ENCODE measurements around the gene TMC3. TPM values are rescaled to one million over a fixed set of nuclear protein-coding genes. Genes with fewer than 3 reads are reported as not detected.

TMC3 gene
- under 1 TPM in 1 of 6 experiments, not detected in 5; 0.11 TPM for total RNA-seq
- long read RNA-seq = 0 reads

GRCh38 chr15:81373775-81374395, at the start of gene TMC3:
TSS of gene TMC3 (minus strand) at chr15:81374213. CDS start at chr15:81374077, 136 bp downstream.
- 60% methylated on average over 6 of the region's 11 CpGs for WGBS (ENCODE audit: insufficient coverage, low coverage, low lambda C conversion rate, missing lambda C conversion rate)
- no peak within 1 kb of the TSS for H3K4me3 ChIP-seq
- H3K36me3 ChIP-seq = no peaks in the 10 kb centered on the region
- H3K9me3 ChIP-seq = no peaks in the 10 kb centered on the region
- no peak for DNase-seq
- intact Hi-C loops (cut with DNase I) = no loop called here
- TF ChIP-seq CTCF (IDR thresholded peaks at IDR 0.05) = no peak
- no peak for TF ChIP-seq POLR2A (IDR thresholded peaks at IDR 0.05)
- H3K27me3 ChIP-seq = no peaks in the 10 kb centered on the region
- H3K4me1 ChIP-seq = peaks cover 0 to 6% (median 0%) of the 10 kb centered on the region in 4 donors
- no peak for ATAC-seq
- H3K27ac ChIP-seq = no peak within 1 kb of the TSS

- DNase-seq (no peak), ATAC-seq (no peak)
- WGBS (ENCODE audit: insufficient coverage, low coverage, low lambda C conversion rate, missing lambda C conversion rate) = 100% methylated on average over 1 of the region's 1 CpG
- TF ChIP-seq POLR2A (IDR thresholded peaks at IDR 0.05) = no peak
- no peak for TF ChIP-seq CTCF (IDR thresholded peaks at IDR 0.05)
- intact Hi-C loops (cut with DNase I) = no loop called here
- no peaks in the 10 kb centered on the region for H3K9me3 ChIP-seq
- no peak overlapping the region for H3K4me3 ChIP-seq
- no peak overlapping the region for H3K27ac ChIP-seq
- no peaks in the 10 kb centered on the region for H3K36me3 ChIP-seq
- no peaks in the 10 kb centered on the region for H3K4me1 ChIP-seq
- no peaks in the 10 kb centered on the region for H3K27me3 ChIP-seq
Measured at GRCh38 chr15:81421461-81421860, 47.4 kb upstream of the TMC3 start.

- Histone ChIP-seq H3K9me3 (no peaks in the 10 kb centered on the region), H3K27me3 (no peaks in the 10 kb centered on the region), H3K4me3 (no peak overlapping the region), H3K4me1 (no peaks in the 10 kb centered on the region), H3K36me3 (no peaks in the 10 kb centered on the region), H3K27ac (no peak overlapping the region)
- ATAC-seq (no peak), DNase-seq (no peak)
- 45% methylated on average over 8 of the region's 8 CpGs for WGBS (ENCODE audit: insufficient coverage, low coverage, low lambda C conversion rate, missing lambda C conversion rate)
- intact Hi-C loops (cut with DNase I) = no loop called here
- no peak for TF ChIP-seq POLR2A (IDR thresholded peaks at IDR 0.05)
- TF ChIP-seq CTCF (IDR thresholded peaks at IDR 0.05) = no peak
Measured at GRCh38 chr15:81419332-81419943, 45.4 kb upstream of the TMC3 start.

GRCh38 chr15:81418891-81419290, 44.9 kb upstream of the TMC3 start:
- Histone ChIP-seq H3K27ac (no peak overlapping the region), H3K27me3 (no peaks in the 10 kb centered on the region), H3K9me3 (no peaks in the 10 kb centered on the region), H3K4me3 (no peak overlapping the region), H3K36me3 (no peaks in the 10 kb centered on the region), H3K4me1 (no peaks in the 10 kb centered on the region)
- no peak for TF ChIP-seq POLR2A (IDR thresholded peaks at IDR 0.05)
- TF ChIP-seq CTCF (IDR thresholded peaks at IDR 0.05) = no peak
- intact Hi-C loops (cut with DNase I) = no loop called here
- ATAC-seq = no peak
- DNase-seq = no peak
- 78% methylated on average over 4 of the region's 5 CpGs for whole genome bisulfite sequencing (ENCODE audit: insufficient coverage, low coverage, low lambda C conversion rate, missing lambda C conversion rate)
